Measurements from ENCODE around the gene LRFN2. TPM values are rescaled to one million over a fixed set of nuclear protein-coding genes. Genes with fewer than 3 reads are reported as not detected.

Gene LRFN2
- polyA plus RNA-seq, 1 donor from 2014 or later: 14.8 TPM

DNA sequence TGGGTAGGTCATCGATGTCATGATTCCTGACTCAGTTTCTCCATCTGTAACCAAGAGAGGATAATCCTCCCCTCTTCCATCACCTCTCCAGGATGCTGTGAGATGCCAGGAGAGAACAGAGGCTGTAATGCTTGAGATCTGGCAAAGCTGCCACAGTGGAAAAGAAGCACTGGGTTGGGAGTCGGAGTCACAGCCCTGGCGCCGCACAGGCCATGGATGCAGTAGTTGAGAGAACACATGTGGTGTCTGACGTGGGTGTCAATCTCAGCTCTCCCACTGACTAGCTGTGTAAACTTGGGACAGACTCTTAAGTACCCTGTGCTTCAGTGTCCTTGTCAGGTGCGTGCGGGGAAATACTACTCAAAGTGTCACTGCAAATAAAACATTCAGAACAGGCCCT is 47.3 kb downstream of the LRFN2 start:
- H3K27ac ChIP-seq (ENCODE audit: low read length): no peak overlapping the region
- no peak overlapping the region for H3K9ac ChIP-seq (ENCODE audit: low read length)
- no peaks in the 10 kb centered on the region for H3F3A ChIP-seq (ENCODE audit: insufficient read depth, low read length, poor library complexity, severe bottlenecking)
- no peak for TF ChIP-seq EZH2 (IDR thresholded peaks at IDR 0.05; ENCODE audit: borderline replicate concordance, insufficient read depth, low read length, poor library complexity, severe bottlenecking)
- H3K4me2 ChIP-seq (ENCODE audit: low read length): no peak overlapping the region
- no peaks in the 10 kb centered on the region for H3K36me3 ChIP-seq (ENCODE audit: insufficient read depth, low read length)
- no peaks in the 10 kb centered on the region for H4K20me1 ChIP-seq (ENCODE audit: insufficient read depth)
- no peak overlapping the region for H2AFZ ChIP-seq (ENCODE audit: low read depth, low read length)
- H3K9me3 ChIP-seq (ENCODE audit: low read length): no peaks in the 10 kb centered on the region
- no peak overlapping the region for H3K4me3 ChIP-seq (ENCODE audit: low read length)
- no peaks in the 10 kb centered on the region for H3K9me2 ChIP-seq (ENCODE audit: insufficient read depth, low read length)
- peaks cover 10% of the 10 kb centered on the region for H3K27me3 ChIP-seq (ENCODE audit: insufficient read depth, low read depth, low read length)
- H3K79me2 ChIP-seq (replicated peaks; ENCODE audit: insufficient read depth, low read length): no peaks in the 10 kb centered on the region

DNA sequence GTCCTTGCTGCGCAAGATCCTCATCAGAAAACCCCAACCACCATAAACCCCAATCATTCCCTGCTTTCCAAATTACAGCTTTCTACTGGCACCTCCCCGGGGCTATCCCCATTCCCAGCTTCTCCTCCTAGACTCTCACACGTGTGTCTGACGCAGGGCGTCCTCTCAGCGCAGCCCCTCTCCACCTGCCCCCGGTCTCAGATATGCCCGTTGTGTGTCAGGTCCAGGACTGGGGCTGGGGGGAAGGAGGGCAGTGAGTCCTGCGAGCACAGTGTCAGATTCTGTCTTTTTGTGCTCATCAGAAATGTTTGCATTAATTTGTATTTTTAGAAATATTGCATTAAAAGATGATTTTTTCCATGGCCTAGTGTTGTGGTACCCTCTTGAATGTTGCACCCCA is 48.6 kb downstream of the LRFN2 start:
- H3F3A ChIP-seq (ENCODE audit: insufficient read depth, low read length, poor library complexity, severe bottlenecking): no peaks in the 10 kb centered on the region
- H3K79me2 ChIP-seq (replicated peaks; ENCODE audit: insufficient read depth, low read length): no peaks in the 10 kb centered on the region
- no peak overlapping the region for H3K4me3 ChIP-seq (ENCODE audit: low read length)
- H2AFZ ChIP-seq (ENCODE audit: low read depth, low read length): no peak overlapping the region
- H3K27ac ChIP-seq (ENCODE audit: low read length): no peak overlapping the region
- H3K9ac ChIP-seq (ENCODE audit: low read length): no peak overlapping the region
- H3K36me3 ChIP-seq (ENCODE audit: insufficient read depth, low read length): no peaks in the 10 kb centered on the region
- H3K9me2 ChIP-seq (ENCODE audit: insufficient read depth, low read length): no peaks in the 10 kb centered on the region
- TF ChIP-seq, protein P1, sequence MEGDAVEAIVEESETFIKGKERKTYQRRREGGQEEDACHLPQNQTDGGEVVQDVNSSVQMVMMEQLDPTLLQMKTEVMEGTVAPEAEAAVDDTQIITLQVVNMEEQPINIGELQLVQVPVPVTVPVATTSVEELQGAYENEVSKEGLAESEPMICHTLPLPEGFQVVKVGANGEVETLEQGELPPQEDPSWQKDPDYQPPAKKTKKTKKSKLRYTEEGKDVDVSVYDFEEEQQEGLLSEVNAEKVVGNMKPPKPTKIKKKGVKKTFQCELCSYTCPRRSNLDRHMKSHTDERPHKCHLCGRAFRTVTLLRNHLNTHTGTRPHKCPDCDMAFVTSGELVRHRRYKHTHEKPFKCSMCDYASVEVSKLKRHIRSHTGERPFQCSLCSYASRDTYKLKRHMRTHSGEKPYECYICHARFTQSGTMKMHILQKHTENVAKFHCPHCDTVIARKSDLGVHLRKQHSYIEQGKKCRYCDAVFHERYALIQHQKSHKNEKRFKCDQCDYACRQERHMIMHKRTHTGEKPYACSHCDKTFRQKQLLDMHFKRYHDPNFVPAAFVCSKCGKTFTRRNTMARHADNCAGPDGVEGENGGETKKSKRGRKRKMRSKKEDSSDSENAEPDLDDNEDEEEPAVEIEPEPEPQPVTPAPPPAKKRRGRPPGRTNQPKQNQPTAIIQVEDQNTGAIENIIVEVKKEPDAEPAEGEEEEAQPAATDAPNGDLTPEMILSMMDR (IDR thresholded peaks at IDR 0.05; ENCODE audit: poor library complexity, severe bottlenecking): no peak
- no peak for TF ChIP-seq EP300 (conservative IDR thresholded peaks at IDR 0.05; ENCODE audit: poor library complexity, severe bottlenecking)
- TF ChIP-seq RAD21 (conservative IDR thresholded peaks at IDR 0.05): no peak
- no peak for TF ChIP-seq POLR2AphosphoS5 (IDR thresholded peaks at IDR 0.05)
- TF ChIP-seq EZH2 (IDR thresholded peaks at IDR 0.05; ENCODE audit: borderline replicate concordance, insufficient read depth, low read length, poor library complexity, severe bottlenecking): no peak
- TF ChIP-seq, protein P2, sequence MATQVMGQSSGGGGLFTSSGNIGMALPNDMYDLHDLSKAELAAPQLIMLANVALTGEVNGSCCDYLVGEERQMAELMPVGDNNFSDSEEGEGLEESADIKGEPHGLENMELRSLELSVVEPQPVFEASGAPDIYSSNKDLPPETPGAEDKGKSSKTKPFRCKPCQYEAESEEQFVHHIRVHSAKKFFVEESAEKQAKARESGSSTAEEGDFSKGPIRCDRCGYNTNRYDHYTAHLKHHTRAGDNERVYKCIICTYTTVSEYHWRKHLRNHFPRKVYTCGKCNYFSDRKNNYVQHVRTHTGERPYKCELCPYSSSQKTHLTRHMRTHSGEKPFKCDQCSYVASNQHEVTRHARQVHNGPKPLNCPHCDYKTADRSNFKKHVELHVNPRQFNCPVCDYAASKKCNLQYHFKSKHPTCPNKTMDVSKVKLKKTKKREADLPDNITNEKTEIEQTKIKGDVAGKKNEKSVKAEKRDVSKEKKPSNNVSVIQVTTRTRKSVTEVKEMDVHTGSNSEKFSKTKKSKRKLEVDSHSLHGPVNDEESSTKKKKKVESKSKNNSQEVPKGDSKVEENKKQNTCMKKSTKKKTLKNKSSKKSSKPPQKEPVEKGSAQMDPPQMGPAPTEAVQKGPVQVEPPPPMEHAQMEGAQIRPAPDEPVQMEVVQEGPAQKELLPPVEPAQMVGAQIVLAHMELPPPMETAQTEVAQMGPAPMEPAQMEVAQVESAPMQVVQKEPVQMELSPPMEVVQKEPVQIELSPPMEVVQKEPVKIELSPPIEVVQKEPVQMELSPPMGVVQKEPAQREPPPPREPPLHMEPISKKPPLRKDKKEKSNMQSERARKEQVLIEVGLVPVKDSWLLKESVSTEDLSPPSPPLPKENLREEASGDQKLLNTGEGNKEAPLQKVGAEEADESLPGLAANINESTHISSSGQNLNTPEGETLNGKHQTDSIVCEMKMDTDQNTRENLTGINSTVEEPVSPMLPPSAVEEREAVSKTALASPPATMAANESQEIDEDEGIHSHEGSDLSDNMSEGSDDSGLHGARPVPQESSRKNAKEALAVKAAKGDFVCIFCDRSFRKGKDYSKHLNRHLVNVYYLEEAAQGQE (IDR thresholded peaks at IDR 0.05; ENCODE audit: borderline replicate concordance): no peak
- TF ChIP-seq MXI1 (conservative IDR thresholded peaks at IDR 0.05; ENCODE audit: poor library complexity, severe bottlenecking): no peak
- no peak for TF ChIP-seq TAF1 (IDR thresholded peaks at IDR 0.05; ENCODE audit: low read depth)
- no peak for TF ChIP-seq SMC3 (conservative IDR thresholded peaks at IDR 0.05; ENCODE audit: poor library complexity)
- no peaks in the 10 kb centered on the region for H3K9me3 ChIP-seq (ENCODE audit: low read length)
- no peaks in the 10 kb centered on the region for H4K20me1 ChIP-seq (ENCODE audit: insufficient read depth)
- no peak overlapping the region for H3K4me2 ChIP-seq (ENCODE audit: low read length)
- H3K27me3 ChIP-seq (ENCODE audit: insufficient read depth, low read depth, low read length): peaks cover 4% of the 10 kb centered on the region

DNA sequence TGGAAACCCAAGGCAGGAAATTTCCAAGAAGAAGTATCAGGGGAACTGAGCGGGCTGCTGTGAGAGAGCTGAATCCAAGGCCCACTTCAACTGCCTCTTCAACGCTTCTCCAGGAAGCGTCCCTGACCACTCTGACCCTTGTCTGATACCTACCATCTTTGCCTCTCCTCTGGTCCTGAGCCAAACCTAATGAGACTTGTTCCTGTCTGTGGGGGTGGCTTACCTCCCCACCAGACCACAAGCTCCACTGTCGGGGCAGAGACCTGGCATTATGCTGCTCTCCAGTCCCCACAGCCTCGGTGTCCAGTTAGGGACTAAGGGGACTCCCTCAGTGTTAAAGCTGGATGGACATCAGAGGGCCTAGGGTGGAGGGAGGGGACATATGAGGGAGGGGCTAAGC is 49.7 kb downstream of the LRFN2 start:
- no peak overlapping the region for H3K4me3 ChIP-seq (ENCODE audit: low read length)
- H3K36me3 ChIP-seq (ENCODE audit: insufficient read depth, low read length): no peaks in the 10 kb centered on the region
- no peak overlapping the region for H3K27ac ChIP-seq (ENCODE audit: low read length)
- no peaks in the 10 kb centered on the region for H3K9me3 ChIP-seq (ENCODE audit: low read length)
- H2AFZ ChIP-seq (ENCODE audit: low read depth, low read length): no peak overlapping the region
- H3K4me2 ChIP-seq (ENCODE audit: low read length): no peak overlapping the region
- H4K20me1 ChIP-seq (ENCODE audit: insufficient read depth): no peaks in the 10 kb centered on the region
- no peaks in the 10 kb centered on the region for H3F3A ChIP-seq (ENCODE audit: insufficient read depth, low read length, poor library complexity, severe bottlenecking)
- TF ChIP-seq EZH2 (IDR thresholded peaks at IDR 0.05; ENCODE audit: borderline replicate concordance, insufficient read depth, low read length, poor library complexity, severe bottlenecking) (no peak), MXI1 (conservative IDR thresholded peaks at IDR 0.05; ENCODE audit: poor library complexity, severe bottlenecking) (no peak), EP300 (conservative IDR thresholded peaks at IDR 0.05; ENCODE audit: poor library complexity, severe bottlenecking) (no peak), TAF1 (IDR thresholded peaks at IDR 0.05; ENCODE audit: low read depth) (no peak), SMC3 (conservative IDR thresholded peaks at IDR 0.05; ENCODE audit: poor library complexity) (no peak), RAD21 (conservative IDR thresholded peaks at IDR 0.05) (no peak), POLR2AphosphoS5 (IDR thresholded peaks at IDR 0.05) (no peak)
- TF ChIP-seq, protein P2 (IDR thresholded peaks at IDR 0.05; ENCODE audit: borderline replicate concordance): no peak
- TF ChIP-seq, protein P1 (IDR thresholded peaks at IDR 0.05; ENCODE audit: poor library complexity, severe bottlenecking): no peak
- H3K9me2 ChIP-seq (ENCODE audit: insufficient read depth, low read length): no peaks in the 10 kb centered on the region
- H3K79me2 ChIP-seq (replicated peaks; ENCODE audit: insufficient read depth, low read length): no peaks in the 10 kb centered on the region
- no peak overlapping the region for H3K9ac ChIP-seq (ENCODE audit: low read length)
- H3K27me3 ChIP-seq (ENCODE audit: insufficient read depth, low read depth, low read length): peaks cover 4% of the 10 kb centered on the region

All from neural cell (in vitro differentiated cells).